C4-2B (cell line): ENCODE data around the gene CDHR3.

ENCODE experiments used
- H3K27ac ChIP-seq: fragments of 450-650 bp; 2 replicates; pipeline ENCODE4 v1.5.1; 2017
- ZFX ChIP-seq: fragments of 450-650 bp; IDR thresholded peaks from 2 replicates; pipeline ENCODE4 v1.6.1; 2017
- TF ChIP-seq, protein P1 (sequence below): fragments of 450-650 bp; conservative IDR thresholded peaks from 2 replicates; pipeline ENCODE4 v1.5.1; 2017; ENCODE audit warnings: mild to moderate bottlenecking

CDHR3 gene

GRCh38 chr7:106061301-106061979, 98.4 kb downstream of the CDHR3 start:
- TF ChIP-seq, protein P1, sequence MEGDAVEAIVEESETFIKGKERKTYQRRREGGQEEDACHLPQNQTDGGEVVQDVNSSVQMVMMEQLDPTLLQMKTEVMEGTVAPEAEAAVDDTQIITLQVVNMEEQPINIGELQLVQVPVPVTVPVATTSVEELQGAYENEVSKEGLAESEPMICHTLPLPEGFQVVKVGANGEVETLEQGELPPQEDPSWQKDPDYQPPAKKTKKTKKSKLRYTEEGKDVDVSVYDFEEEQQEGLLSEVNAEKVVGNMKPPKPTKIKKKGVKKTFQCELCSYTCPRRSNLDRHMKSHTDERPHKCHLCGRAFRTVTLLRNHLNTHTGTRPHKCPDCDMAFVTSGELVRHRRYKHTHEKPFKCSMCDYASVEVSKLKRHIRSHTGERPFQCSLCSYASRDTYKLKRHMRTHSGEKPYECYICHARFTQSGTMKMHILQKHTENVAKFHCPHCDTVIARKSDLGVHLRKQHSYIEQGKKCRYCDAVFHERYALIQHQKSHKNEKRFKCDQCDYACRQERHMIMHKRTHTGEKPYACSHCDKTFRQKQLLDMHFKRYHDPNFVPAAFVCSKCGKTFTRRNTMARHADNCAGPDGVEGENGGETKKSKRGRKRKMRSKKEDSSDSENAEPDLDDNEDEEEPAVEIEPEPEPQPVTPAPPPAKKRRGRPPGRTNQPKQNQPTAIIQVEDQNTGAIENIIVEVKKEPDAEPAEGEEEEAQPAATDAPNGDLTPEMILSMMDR = no peak
- TF ChIP-seq ZFX = no peak

DNA sequence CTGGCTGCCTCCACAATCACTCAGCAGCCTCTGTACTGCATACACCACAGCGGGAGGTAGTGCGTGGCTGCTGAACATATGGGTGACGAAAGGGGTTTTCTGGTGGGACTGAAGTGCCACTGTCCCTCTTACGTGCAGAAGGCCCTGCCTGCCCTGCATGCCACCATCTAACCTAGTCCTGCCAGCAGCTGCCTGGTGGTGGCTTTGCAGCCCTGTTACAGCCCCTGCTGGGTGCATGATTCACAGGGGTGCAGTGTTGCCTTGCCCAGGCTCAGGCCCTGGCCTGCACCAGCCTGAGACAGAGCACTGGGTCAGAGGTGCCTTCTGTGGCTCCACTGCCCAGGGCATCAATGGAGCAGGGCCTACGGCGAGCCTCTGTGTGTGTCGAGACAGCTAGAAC, 98.9 kb downstream of the CDHR3 start:
- H3K27ac ChIP-seq = no peak overlapping the region
- TF ChIP-seq, protein P1 = no peak
- no peak for TF ChIP-seq ZFX

More at GRCh38 chr7:106061301-106061979, 98.4 kb downstream of the CDHR3 start:
- no peak overlapping the region for H3K27ac ChIP-seq

GRCh38 chr7:106062521-106062931, 99.5 kb downstream of the CDHR3 start:
- TF ChIP-seq, protein P1 = no peak
- TF ChIP-seq ZFX = no peak
- no peak overlapping the region for H3K27ac ChIP-seq

DNA sequence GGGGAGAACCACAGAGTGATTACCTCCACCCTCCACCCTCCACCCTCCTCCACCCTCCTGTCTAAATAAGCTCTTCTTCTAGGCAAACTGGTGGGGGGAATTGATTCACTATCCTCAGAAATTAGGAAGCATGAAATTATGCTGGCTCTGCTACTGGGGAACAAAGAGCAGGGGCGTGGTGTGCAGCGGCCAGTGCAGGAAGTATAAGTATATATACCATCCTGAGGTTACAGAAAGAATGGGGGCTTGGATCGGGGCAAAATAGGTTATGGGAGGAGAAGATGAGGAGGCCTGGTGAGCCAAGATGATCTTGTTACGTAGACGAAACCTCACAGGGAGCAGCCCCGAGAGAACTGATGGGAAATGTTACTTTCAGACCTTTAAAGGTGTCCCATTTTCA, 100.0 kb downstream of the CDHR3 start:
- no peak overlapping the region for H3K27ac ChIP-seq
- TF ChIP-seq ZFX = no peak
- TF ChIP-seq, protein P1 = no peak

DNA sequence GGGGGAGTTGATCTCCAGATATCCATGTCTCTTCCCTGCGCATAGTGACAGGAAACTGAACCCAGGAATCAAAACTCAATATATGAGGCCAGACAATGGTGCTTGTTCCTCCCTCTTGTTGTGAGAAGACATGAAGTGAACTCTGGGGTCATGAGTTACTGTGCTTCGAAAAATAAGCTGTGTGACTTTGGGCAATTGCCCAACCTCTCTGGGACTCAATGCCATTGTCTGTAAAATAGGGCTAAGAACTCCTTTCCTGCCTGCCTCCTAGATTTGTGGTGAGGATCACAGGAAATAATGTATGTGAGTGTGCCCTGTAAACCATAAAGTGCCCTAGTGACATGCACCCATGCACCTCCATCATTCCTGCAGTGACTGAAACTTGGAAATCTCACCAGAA, 100.6 kb downstream of the CDHR3 start:
- no peak overlapping the region for H3K27ac ChIP-seq
- TF ChIP-seq, protein P1 = no peak
- no peak for TF ChIP-seq ZFX

- H3K27ac ChIP-seq = peak overlapping the region; percentile 68
- TF ChIP-seq, protein P1 = no peak
- no peak for TF ChIP-seq ZFX
Measured at GRCh38 chr7:106064316-106064715, 101.3 kb downstream of the CDHR3 start.

DNA sequence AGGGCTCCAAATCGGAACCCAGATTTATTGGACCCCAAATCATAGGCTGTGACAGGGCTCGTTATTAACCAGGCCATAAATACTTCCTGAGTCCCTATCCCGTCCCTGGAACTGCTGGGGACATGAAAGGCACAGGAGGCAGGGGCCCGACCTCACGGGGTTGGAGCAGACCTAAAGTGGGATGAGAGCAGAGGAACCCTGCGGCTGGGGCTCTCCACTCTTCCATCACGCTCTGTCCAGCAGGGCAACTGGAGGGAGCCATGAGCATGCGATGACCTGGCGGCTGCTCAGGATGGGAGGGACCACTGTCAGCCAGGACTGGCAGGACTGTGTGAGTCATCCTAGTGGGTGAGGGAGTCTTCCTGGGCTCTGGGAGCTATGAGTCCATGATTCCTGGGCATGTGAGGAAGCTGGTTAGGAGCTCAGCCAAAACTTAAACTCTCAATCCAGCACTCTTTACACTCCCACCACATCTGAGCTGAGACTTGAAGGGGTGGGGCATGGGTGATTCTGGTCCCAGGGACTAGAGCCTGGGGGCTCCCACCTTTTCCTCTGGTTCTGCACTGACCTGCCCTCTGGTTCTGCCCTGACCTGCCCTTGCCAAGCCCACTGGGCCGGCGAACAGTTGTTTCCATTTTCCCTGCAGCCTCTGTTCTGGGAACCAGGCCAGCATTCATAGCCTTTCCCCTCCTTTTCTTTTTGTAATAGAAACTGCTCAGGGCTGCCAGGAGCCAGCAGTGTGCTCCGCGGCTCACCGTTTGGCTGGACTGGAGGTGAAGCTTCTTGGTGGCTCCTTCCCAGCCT, 101.9 kb downstream of the CDHR3 start:
- peak overlapping the region; percentile 68 for H3K27ac ChIP-seq
- no peak for TF ChIP-seq ZFX
- TF ChIP-seq, protein P1 = no peak
